Measurements from ENCODE around the gene SBF2. TPM values are rescaled to one million over a fixed set of nuclear protein-coding genes. Genes with fewer than 3 reads are reported as not detected.
A peak's percentile ranks its signal among the peaks of the same experiment; 100 is the strongest.

Gene SBF2
- total RNA-seq, 1 experiment from 2014 or later: 16.7 TPM

GRCh38 chr11:10320736-10321465 lies 26.9 kb upstream of the SBF2 start:
- no peaks in the 10 kb centered on the region for H3K36me3 ChIP-seq
- no peak for DNase-seq
- no peak overlapping the region for H3K4me3 ChIP-seq
- no peaks in the 10 kb centered on the region for H3K9me3 ChIP-seq
- H3K27me3 ChIP-seq: no peaks in the 10 kb centered on the region

- H3K27me3 ChIP-seq: no peaks in the 10 kb centered on the region
- H3K9me3 ChIP-seq: no peaks in the 10 kb centered on the region
- no peak for DNase-seq
- H3K4me3 ChIP-seq: no peak overlapping the region
- H3K36me3 ChIP-seq: no peaks in the 10 kb centered on the region
Measured at GRCh38 chr11:10319702-10320558, 25.9 kb upstream of the SBF2 start.

- H3K27me3 ChIP-seq: no peaks in the 10 kb centered on the region
- H3K4me3 ChIP-seq: no peak overlapping the region
- H3K36me3 ChIP-seq: no peaks in the 10 kb centered on the region
- peak; percentile 48 for DNase-seq
- no peaks in the 10 kb centered on the region for H3K9me3 ChIP-seq
Measured at GRCh38 chr11:10318527-10318802, 24.4 kb upstream of the SBF2 start.

- no peaks in the 10 kb centered on the region for H3K27me3 ChIP-seq
- DNase-seq: no peak
- H3K9me3 ChIP-seq: no peaks in the 10 kb centered on the region
- H3K36me3 ChIP-seq: no peaks in the 10 kb centered on the region
- no peak overlapping the region for H3K4me3 ChIP-seq
Measured at GRCh38 chr11:10317776-10318526, 23.9 kb upstream of the SBF2 start.

GRCh38 chr11:10317151-10317755 lies 23.2 kb upstream of the SBF2 start:
- Histone ChIP-seq H3K27me3 (no peaks in the 10 kb centered on the region), H3K9me3 (no peaks in the 10 kb centered on the region), H3K36me3 (no peaks in the 10 kb centered on the region), H3K4me3 (no peak overlapping the region)
- no peak for DNase-seq

GRCh38 chr11:10315083-10315482 lies 21.1 kb upstream of the SBF2 start:
- H3K4me3 ChIP-seq: no peak overlapping the region
- DNase-seq: no peak
- H3K36me3 ChIP-seq: no peaks in the 10 kb centered on the region
- H3K27me3 ChIP-seq: no peaks in the 10 kb centered on the region
- H3K9me3 ChIP-seq: no peaks in the 10 kb centered on the region

- Histone ChIP-seq H3K4me3 (no peak overlapping the region), H3K36me3 (no peaks in the 10 kb centered on the region), H3K27me3 (no peaks in the 10 kb centered on the region), H3K9me3 (no peaks in the 10 kb centered on the region)
- DNase-seq: peak; percentile 31
Measured at GRCh38 chr11:10314199-10315072, 20.4 kb upstream of the SBF2 start.

GRCh38 chr11:10311802-10312201 lies 17.8 kb upstream of the SBF2 start:
- Histone ChIP-seq H3K27me3 (no peaks in the 10 kb centered on the region), H3K4me3 (no peak overlapping the region), H3K36me3 (peaks cover 13% of the 10 kb centered on the region), H3K9me3 (no peaks in the 10 kb centered on the region)
- no peak for DNase-seq

- DNase-seq: no peak
- Histone ChIP-seq H3K4me3 (no peak overlapping the region), H3K36me3 (peaks cover 27% of the 10 kb centered on the region), H3K27me3 (no peaks in the 10 kb centered on the region), H3K9me3 (no peaks in the 10 kb centered on the region)
Measured at GRCh38 chr11:10310301-10310841, 16.4 kb upstream of the SBF2 start.

GRCh38 chr11:10309163-10310093 lies 15.4 kb upstream of the SBF2 start:
- Histone ChIP-seq H3K27me3 (no peaks in the 10 kb centered on the region), H3K4me3 (no peak overlapping the region), H3K36me3 (peaks cover 31% of the 10 kb centered on the region), H3K9me3 (no peaks in the 10 kb centered on the region)
- DNase-seq: peak; percentile 89

- no peaks in the 10 kb centered on the region for H3K9me3 ChIP-seq
- H3K36me3 ChIP-seq: peaks cover 31% of the 10 kb centered on the region
- H3K27me3 ChIP-seq: no peaks in the 10 kb centered on the region
- DNase-seq: no peak
- peak overlapping the region; percentile 92 for H3K4me3 ChIP-seq
Measured at GRCh38 chr11:10308201-10308954, 14.4 kb upstream of the SBF2 start.

GRCh38 chr11:10307400-10308200 lies 13.6 kb upstream of the SBF2 start:
- peak overlapping the region; percentile 92 for H3K4me3 ChIP-seq
- peak; percentile 96 for DNase-seq
- no peaks in the 10 kb centered on the region for H3K27me3 ChIP-seq
- H3K36me3 ChIP-seq: peaks cover 31% of the 10 kb centered on the region
- H3K9me3 ChIP-seq: no peaks in the 10 kb centered on the region

GRCh38 chr11:10307022-10307399 lies 13.0 kb upstream of the SBF2 start:
- Histone ChIP-seq H3K27me3 (no peaks in the 10 kb centered on the region), H3K9me3 (no peaks in the 10 kb centered on the region), H3K36me3 (peaks cover 31% of the 10 kb centered on the region), H3K4me3 (peak overlapping the region; percentile 92)
- no peak for DNase-seq
